H1 (cell line): ENCODE results near the gene DRAXIN. TPM values are rescaled to one million over a fixed set of nuclear protein-coding genes. Genes with fewer than 3 reads are reported as not detected.

Experiments
- CHD7 ChIP-seq: fragments of 300-600 bp; sonication (generic); IDR thresholded peaks from 2 replicates; pipeline ENCODE4 v1.7.1; 2012; ENCODE audit warnings: low read length, moderate library complexity, mild to moderate bottlenecking, inconsistent platforms; ENCODE audit not compliant: insufficient replicate concordance
- CTCF ChIP-seq, 3 experiments: IDR thresholded peaks; 1 replicate in 2 of 3; 2 replicates in 1 of 3; pipeline versions ENCODE4 v1.5.1 to v1.6.1; 2011; ENCODE audit warnings: low read length in 3 of 3, mild to moderate bottlenecking in 3 of 3, inconsistent platforms in 2 of 3, low read depth in 1 of 3, moderate library complexity in 1 of 3; ENCODE audit not compliant: insufficient read depth in 1 of 3; ENCODE audit errors: control extremely low read depth in 1 of 3
- NANOG ChIP-seq: IDR thresholded peaks from 2 replicates; pipeline ENCODE4 v1.6.1; 2011; ENCODE audit warnings: low read length, low read depth, mild to moderate bottlenecking, inconsistent platforms; ENCODE audit not compliant: insufficient read depth, poor library complexity, severe bottlenecking
- POLR2AphosphoS5 ChIP-seq: IDR thresholded peaks from 2 replicates; pipeline ENCODE4 v1.6.1; 2011; ENCODE audit warnings: low read depth, low read length
- POU5F1 ChIP-seq: IDR thresholded peaks from 2 replicates; pipeline ENCODE4 v1.6.1; 2011; ENCODE audit warnings: low read depth, mild to moderate bottlenecking, low read length, moderate library complexity
- RAD21 ChIP-seq, 2 experiments: IDR thresholded peaks in 1 of 2; conservative IDR thresholded peaks in 1 of 2; 2 replicates each; pipeline ENCODE4 v1.6.1; 2011; ENCODE audit warnings: low read depth in 2 of 2, low read length in 2 of 2, improper control_type of control experiment in 1 of 2, inconsistent platforms in 1 of 2, mild to moderate bottlenecking in 1 of 2, moderate library complexity in 1 of 2
- TBP ChIP-seq: IDR thresholded peaks from 2 replicates; pipeline ENCODE4 v1.6.1; 2011; ENCODE audit warnings: low read depth, low read length, improper control_type of control experiment
- polyA plus RNA-seq, 7 experiments: library from polyadenylated mRNA; depleted of rRNA in 3 of 7; stranded (reverse) in 5 of 7; unstranded in 2 of 7; fragments of >200 nt in 5 of 7; fragments of 200-250 nt in 2 of 7; gene quantifications; 1 replicate in 5 of 7; 2 replicates in 1 of 7; 4 replicates in 1 of 7; pipeline versions ENCODE4 v1.2.1 to v1.2.3, GENCODE V29; 2011 to 2013; ENCODE audit warnings: missing spikeins in 2 of 7, mixed read lengths in 2 of 7
- total RNA-seq: library from RNA; stranded (reverse); fragmentation: NEBNext Ultra II Directional; extraction: Animal tissue kit (Norgen Biotek cat#: 25700); gene quantifications from 2 replicates; pipeline ENCODE4 v1.2.1, GENCODE V29; 2021

DRAXIN gene
- total and polyA plus RNA-seq, 2 of the 8 experiments (the other 6 are each of a cell fraction or from before 2014, with no cell fraction given), result 4.6 to 17.6 TPM

GRCh38 chr1:11712285-11712684 is 20.8 kb downstream of the DRAXIN start (continued):
- TF ChIP-seq CHD7 (no peak), POLR2AphosphoS5 (no peak), CTCF (IDR thresholded peaks at IDR 0.05; ENCODE audit: control extremely low read depth in 1 of 3, insufficient read depth in 1 of 3, low read depth in 1 of 3, low read length in 3 of 3) (no peak), POU5F1 (no peak), RAD21 (IDR thresholded peaks at IDR 0.05 in 1 of 2, conservative IDR thresholded peaks at IDR 0.05 in 1 of 2; ENCODE audit: low read depth in 2 of 2, low read length in 2 of 2) (no peak), TBP (no peak), NANOG (no peak)
